LHCN-M2 (cell line): ENCODE results near the gene SORBS1. TPM values are rescaled to one million over a fixed set of nuclear protein-coding genes. Genes with fewer than 3 reads are reported as not detected.
A peak's percentile ranks its signal among the peaks of the same experiment; 100 is the strongest.
"Not testable (repeated sequence)": the region's sequence is repeated elsewhere in the genome, so short reads cannot be mapped to it uniquely, and the experiment has no call there.

Source experiments
- DNase-seq: peaks from one replicate; pipeline ENCODE4 v3.0.0-alpha.2; 2012; ENCODE audit warnings: low read depth
- total RNA-seq: library from RNA; depleted of rRNA; stranded (reverse); fragments of >200 nt; gene quantifications from 2 replicates; pipeline ENCODE4 v1.2.3, GENCODE V29; 2014

Gene SORBS1
- total RNA-seq, 1 experiment from 2014 or later = 6.5 TPM

GRCh38 chr10:95493862-95494261 lies 67.3 kb downstream of the SORBS1 start:
- DNase-seq = no peak

GRCh38 chr10:95487994-95488393 lies 73.2 kb downstream of the SORBS1 start:
- DNase-seq = no peak

- peak; percentile 51 for DNase-seq
Measured at GRCh38 chr10:95485056-95485844, 75.9 kb downstream of the SORBS1 start.

DNA sequence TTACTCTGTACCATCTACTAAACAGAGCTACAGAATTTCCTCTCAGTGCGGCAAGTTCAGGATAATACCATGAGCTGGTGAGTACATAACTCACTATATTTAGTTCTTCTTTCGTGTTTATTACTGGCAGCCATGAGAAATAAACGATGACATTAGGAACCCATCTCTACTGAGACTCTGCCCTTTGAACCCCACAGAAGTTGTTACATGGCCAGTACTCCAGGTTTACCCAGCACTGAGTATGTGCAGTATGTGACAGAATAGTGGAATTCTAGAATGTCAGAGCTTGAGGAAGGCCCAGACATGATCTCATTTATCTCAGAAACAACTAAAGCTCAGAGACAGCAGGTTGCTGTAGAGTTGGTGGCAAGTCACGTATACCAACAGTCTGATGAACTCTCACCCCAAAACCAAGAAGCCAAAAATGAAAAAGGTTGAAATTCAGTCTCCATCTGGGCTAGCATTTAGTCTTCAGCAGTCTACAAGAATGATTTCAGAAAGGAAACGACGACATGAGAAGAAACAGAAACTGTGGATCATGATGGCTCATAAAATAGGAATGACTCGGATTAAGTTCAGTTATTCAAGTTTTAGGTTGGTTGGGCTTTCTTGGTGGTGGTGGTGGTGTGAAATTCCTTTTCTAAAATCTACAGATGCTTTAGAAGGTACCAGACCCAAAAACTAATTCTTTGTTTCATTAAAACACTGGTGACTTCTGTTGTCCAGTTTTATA lies 78.5 kb downstream of the SORBS1 start:
- peak; percentile 44 for DNase-seq

DNA sequence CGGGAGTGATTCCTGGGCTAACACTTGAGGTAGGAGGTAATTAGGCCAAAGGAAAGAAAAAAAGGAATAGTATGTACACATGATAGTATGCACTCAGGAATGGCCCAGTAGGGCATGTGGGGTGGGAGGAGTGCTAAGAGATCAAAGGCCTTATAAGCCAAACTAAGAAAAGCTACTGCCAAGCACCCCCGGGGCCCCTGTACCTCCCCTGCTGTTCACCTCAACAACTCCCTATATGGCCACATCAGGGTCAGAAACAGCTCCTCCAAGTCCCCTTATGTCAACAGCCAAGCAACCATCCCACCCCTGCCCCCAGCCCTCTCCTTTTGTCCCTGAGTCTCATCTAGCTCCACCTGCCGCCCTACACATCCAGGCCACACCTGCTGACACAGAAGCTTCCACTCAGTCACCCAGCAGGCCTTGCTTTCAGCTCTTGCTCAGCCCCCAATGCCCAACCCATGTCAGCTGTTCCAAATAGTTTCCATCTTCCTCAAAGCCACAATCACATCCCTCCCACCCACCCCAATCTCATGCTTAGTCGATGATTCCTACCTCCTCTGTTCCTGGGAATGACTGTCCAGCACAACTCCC lies 80.2 kb downstream of the SORBS1 start:
- DNase-seq = peak; percentile 90

DNA sequence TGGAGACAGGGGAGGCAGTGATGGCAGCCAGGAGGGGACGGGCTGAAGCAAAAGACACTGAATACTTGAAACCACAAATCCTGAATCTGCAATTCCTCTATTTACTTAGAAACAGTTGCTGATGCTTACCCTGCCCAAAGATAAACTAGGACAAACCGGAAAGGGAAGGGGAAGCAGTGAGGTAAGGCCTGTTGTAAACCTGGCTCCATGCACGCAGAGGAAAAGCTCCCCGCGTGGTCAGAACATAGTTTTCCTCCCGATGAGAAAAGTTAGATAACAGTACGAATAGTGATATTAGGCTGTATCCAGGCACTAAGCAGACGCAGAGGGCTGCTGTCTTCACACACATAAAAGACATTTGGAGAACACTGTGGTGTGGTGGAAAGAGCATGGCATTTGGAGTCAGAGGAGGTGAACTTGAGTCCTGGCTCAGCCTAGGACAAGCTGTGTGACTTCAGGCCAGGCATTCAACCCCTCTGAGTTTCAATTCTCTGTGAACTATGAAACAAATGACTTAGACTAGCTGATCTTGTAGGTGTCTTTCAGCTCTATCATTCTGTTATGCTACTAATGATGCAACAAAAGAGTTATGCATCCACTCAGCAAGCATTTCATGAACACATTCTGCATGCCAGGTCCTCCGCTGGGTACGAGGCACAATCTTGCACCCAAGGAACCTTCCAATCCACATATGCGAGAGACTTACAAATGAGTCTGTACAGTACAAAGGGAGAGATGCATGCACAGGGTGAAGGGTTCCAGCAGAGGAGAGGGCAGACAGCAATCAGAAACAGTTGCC lies 80.9 kb downstream of the SORBS1 start:
- DNase-seq = peak; percentile 53

GRCh38 chr10:95478935-95479334 lies 82.2 kb downstream of the SORBS1 start:
- no peak for DNase-seq

GRCh38 chr10:95478185-95478584 lies 83.0 kb downstream of the SORBS1 start:
- DNase-seq = no peak

GRCh38 chr10:95477175-95477520 lies 84.0 kb downstream of the SORBS1 start:
- no peak for DNase-seq

- DNase-seq = no peak
Measured at GRCh38 chr10:95476469-95477174, 84.5 kb downstream of the SORBS1 start.

GRCh38 chr10:95475827-95476468 lies 85.2 kb downstream of the SORBS1 start:
- DNase-seq = no peak

DNA sequence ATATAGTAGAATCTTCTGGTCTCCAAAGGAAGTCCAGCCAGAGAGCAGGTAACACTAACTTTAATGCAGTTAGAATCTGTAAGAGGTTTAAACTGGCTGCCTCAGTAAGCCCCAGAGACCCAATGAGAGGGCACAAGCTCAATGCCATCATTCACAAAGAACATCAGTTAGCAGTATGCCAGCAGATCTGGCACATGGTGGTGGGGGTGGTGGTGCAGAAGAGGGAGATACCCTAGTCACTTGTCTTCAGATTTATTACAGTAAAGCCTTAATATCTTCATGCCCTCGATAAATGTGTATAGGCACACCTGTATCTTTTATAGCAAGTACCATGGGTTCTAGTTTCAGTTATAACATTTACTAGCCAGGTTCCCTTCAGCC lies 86.2 kb downstream of the SORBS1 start:
- no peak for DNase-seq

DNA sequence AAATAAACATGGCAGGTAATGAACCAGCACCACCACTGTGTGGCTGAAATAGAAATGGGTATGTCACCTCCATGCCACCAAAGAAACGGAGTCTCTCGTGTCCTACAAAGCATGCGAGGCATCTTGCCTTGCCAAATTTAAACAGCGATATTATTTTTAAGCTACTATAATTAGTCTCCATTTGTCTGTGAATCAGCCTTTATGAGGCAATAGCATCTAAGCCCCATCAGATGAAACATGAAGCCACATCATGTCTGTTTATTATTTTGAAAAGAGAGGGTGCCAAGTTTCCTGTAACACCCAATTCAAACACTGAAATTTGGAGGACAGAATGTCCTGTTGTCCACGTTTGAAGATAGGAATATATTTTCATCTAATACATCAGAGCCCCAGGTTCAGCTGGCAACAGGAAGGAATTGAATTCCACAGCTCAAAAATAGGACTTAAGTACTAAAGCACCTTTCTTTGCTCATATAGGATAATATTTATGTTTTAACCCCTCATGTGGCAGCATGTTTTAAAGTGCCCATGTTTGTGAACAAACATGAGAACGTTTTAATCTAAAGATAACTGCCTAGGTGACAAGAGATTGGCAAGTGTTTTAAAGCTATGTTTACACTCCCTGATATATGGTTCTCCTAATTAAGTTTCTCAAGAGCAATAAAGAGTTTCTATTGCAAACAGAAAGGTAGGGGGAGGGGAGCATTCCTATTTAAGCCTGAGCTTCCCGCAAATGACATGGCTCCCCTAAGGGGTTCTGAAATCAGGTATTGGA lies 86.8 kb downstream of the SORBS1 start:
- DNase-seq = peak; percentile 81

DNA sequence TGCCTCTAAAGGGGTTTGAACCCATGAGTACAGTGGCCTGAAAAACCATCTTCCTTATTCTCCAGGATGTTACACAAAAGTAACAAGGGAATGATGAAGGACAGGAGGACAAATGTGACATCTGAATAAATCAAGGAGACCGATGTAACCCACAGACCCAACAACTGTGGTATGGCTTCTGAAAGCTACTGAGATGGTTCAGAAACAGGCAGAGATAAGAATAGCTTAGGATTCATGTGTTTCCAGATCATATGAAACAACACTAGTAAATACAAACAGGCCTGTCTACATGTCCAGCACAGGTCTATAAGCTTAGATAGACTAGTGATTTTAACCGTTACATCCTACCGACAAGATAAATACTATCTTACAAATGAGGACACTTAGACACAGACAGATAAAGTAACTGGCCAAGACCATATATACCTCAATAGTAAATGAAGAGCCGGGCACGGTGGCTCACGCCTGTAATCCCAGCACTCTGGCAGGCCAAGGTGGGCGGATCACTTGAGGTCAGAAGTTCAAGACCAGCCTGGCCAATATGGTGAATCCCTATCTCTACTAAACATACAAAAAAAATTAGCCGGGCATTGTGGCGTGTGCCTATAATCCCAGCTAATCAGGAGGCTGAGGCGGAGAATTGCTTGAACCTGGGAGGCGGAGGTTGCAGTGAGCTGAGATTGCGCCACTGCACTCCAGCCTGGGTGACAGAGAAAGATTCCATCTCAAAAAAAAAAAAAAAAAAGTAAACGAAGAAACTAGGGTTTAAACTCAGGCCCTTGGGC lies 88.7 kb downstream of the SORBS1 start:
- DNase-seq = no peak

DNA sequence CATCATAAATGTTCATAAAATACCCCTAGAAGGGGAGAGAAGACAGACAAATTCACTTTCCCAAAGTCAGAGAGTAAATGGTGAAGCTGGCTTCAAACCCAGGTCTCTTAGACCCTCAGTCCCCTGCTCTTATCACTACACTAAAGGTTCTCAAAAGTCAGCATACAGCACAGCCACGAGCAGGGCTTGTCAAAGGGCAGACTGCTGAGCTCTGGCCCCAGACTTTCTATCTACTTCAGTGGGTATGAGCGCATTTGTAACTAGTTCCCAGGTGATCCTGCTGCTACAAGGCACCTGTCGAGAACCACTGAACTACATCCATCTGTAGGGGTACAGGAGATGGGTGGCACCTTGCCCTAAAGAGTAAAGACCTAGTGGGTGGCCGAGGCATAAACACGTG lies 91.5 kb downstream of the SORBS1 start:
- no peak for DNase-seq

- DNase-seq = no peak
Measured at GRCh38 chr10:95469251-95469650, 91.9 kb downstream of the SORBS1 start.

DNA sequence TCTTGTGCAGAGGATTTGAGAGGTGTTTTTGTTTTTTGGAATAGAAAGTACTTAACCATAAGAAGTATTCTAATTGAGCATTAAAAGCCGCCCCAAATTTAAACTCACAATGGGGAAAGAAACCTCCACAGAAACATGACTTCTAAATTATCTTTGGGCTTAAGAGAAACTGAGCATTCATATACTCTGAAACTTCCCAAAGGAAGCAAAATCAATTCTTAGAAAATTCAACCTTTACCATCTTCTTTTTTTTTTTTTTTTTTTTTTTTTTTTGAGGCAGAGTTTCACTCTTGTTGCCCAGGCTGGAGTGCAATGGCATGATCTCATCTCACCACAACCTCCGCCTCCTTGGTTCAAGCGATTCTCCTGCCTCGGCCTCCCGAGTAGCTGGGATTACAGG lies 93.5 kb downstream of the SORBS1 start:
- not testable (repeated sequence) for DNase-seq

DNA sequence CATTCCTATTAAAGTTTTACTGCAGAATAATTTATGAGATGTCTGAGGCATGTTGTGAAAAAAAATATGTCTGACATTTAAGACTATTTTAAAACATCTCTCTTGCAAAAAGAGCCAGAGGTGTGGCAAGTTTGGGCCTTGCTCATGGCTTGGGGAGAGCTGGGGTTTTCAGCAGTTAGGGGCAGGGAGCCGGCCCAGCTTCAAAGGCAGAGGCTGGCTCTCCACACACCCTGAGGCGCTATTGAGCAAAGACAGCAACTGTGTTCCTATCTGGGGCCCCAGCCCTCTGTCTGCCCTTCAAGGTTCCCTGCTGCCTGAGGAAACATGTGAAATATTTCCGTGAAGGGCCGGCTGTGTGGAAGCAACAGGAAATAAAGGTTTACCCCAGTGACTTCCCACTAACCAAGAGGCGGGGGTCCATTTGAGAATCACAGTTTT lies 94.0 kb downstream of the SORBS1 start:
- DNase-seq = no peak

DNA sequence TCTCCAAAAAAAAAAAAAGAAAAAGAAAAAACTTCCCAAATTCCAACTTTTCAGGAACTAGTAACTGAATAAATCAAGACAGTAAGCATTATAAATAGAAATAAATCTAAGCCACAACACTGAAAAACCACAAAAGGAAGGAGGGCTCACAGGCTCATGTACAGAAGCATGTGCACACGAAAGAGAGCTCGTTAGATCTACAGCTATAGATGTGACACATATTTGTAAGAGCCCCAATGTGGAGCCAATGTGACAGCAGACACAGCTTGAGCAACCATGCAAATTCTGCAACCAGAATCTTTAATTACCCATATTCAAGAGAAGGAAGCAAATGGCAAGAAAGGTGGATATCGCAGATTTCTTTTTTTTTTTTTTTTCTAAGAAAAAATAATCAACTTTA lies 94.7 kb downstream of the SORBS1 start:
- no peak for DNase-seq
